HCT116 (cell line): ENCODE measurements around the gene SLCO2A1. TPM values are rescaled to one million over a fixed set of nuclear protein-coding genes. Genes with fewer than 3 reads are reported as not detected.

Source experiments
- ATAC-seq: fragments of 200-7000 bp; cut with Tn5 transposase; 2 replicates; pipeline ENCODE4 v1.9.1; 2020; ENCODE audit warnings: mild to moderate bottlenecking, moderate library complexity
- BruUV-seq: library from RNA; stranded (reverse); fragments of 400-500 nt; replicated peaks from 2 replicates; lab custom pipeline; 2021; lab: Mats Ljungman, UMichigan
- CTCF ChIA-PET: fragments of 300-600 bp; sonication (Branson Sonifier 250); formaldehyde crosslinking; loops from one replicate; lab custom pipeline; 2021; ENCODE audit warnings: antibody characterized with exemption; lab: Charles Lee
- POLR2A ChIA-PET: fragments of 300-600, 350-600 bp; sonication (Branson Sonifier 250); formaldehyde crosslinking; loops from one replicate; lab custom pipeline; 2021; ENCODE audit warnings: antibody characterized with exemption; lab: Charles Lee
- RAD21 ChIA-PET, 2 experiments: fragments of 300-600 bp; sonication (Branson Sonifier 250); formaldehyde crosslinking; loops; one replicate each; lab custom pipeline; 2023; ENCODE audit warnings: low total read pairs in 2 of 2; ENCODE audit not compliant: uncharacterized antibody in 2 of 2, unreplicated experiment in 2 of 2, low non-redundant PET in 1 of 2; lab: Charles Lee
- DNase-seq: peaks from one replicate; pipeline ENCODE4 v3.0.0-alpha.2; 2010; ENCODE audit warnings: low read depth, low spot score
- H2AFZ ChIP-seq: fragments of 200-600 bp; shearing (Covaris generic), sonication (generic); 2 replicates; pipeline ENCODE4 v1.6.1; 2017; ENCODE audit warnings: low read depth, mixed run types, mixed read lengths, antibody characterized with exemption, low read length; ENCODE audit not compliant: poor library complexity, severe bottlenecking
- H3K27ac ChIP-seq: 2 replicates; pipeline ENCODE4 v1.5.1; 2012; ENCODE audit warnings: low read depth, low read length
- H3K27me3 ChIP-seq: fragments of 200-600 bp; sonication (generic); 2 replicates; pipeline ENCODE4 v1.6.1; 2016; ENCODE audit warnings: mixed run types, low read length, mixed read lengths; ENCODE audit not compliant: insufficient read depth
- H3K36me3 ChIP-seq, 2 experiments: fragments of 200-500 bp in 1 of 2; fragments of 200-600 bp in 1 of 2; sonication (Bioruptor generic) in 1 of 2; sonication (generic) in 1 of 2; 2 replicates each; pipeline versions ENCODE4 v1.5.1 to v1.6.1; 2014 to 2016; ENCODE audit warnings: low read length in 2 of 2, inconsistent platforms in 1 of 2, mixed read lengths in 1 of 2, mixed run types in 1 of 2; ENCODE audit not compliant: insufficient read depth in 2 of 2, control insufficient read depth in 1 of 2
- H3K4me1 ChIP-seq, 2 experiments: fragments of 200-600 bp in 1 of 2; sonication (generic) in 1 of 2; 2 replicates each; pipeline versions ENCODE4 v1.5.1 to v1.6.1; 2012 to 2017; ENCODE audit warnings: low read length in 2 of 2, inconsistent platforms in 1 of 2, mild to moderate bottlenecking in 1 of 2, mixed read lengths in 1 of 2, mixed run types in 1 of 2, moderate library complexity in 1 of 2; ENCODE audit not compliant: insufficient read depth in 2 of 2, control insufficient read depth in 1 of 2
- H3K4me2 ChIP-seq: fragments of 200-600 bp; sonication (generic); 2 replicates; pipeline ENCODE4 v1.6.1; 2017; ENCODE audit warnings: mixed run types, low read length, mixed read lengths
- H3K4me3 ChIP-seq, 2 experiments: fragments of 200-600 bp in 1 of 2; sonication (generic) in 1 of 2; replicated peaks in 1 of 2; 2 replicates each; pipeline ENCODE4 v1.5.1; 2011 to 2016; ENCODE audit warnings: low read length in 2 of 2, control low read depth in 1 of 2, low read depth in 1 of 2, mild to moderate bottlenecking in 1 of 2, mixed read lengths in 1 of 2, mixed run types in 1 of 2
- H3K79me2 ChIP-seq: fragments of 200-600 bp; sonication (generic); 2 replicates; pipeline ENCODE4 v1.6.1; 2017; ENCODE audit warnings: mild to moderate bottlenecking, mixed run types, low read length, moderate library complexity, mixed read lengths; ENCODE audit not compliant: insufficient read depth
- H3K9ac ChIP-seq: fragments of 200-600 bp; sonication (generic); 2 replicates; pipeline ENCODE4 v1.6.1; 2016; ENCODE audit warnings: low read length, mixed read lengths
- H3K9me2 ChIP-seq: fragments of 200-600 bp; sonication (generic), shearing (Covaris generic); 2 replicates; pipeline ENCODE4 v1.6.1; 2017; ENCODE audit warnings: mixed run types, mild to moderate bottlenecking, moderate library complexity; ENCODE audit not compliant: insufficient read depth
- H3K9me3 ChIP-seq, 2 experiments: fragments of 200-500 bp in 1 of 2; fragments of 200-600 bp in 1 of 2; sonication (Bioruptor generic) in 1 of 2; sonication (generic) in 1 of 2; 2 replicates each; pipeline ENCODE4 v1.6.1; 2014 to 2017; ENCODE audit warnings: low read length in 2 of 2, mixed read lengths in 2 of 2, inconsistent platforms in 1 of 2, low read depth in 1 of 2, mild to moderate bottlenecking in 1 of 2, mixed run types in 1 of 2, moderate library complexity in 1 of 2; ENCODE audit not compliant: control insufficient read depth in 1 of 2, insufficient read depth in 1 of 2
- H4K20me1 ChIP-seq: fragments of 200-600 bp; sonication (generic), shearing (Covaris generic); 2 replicates; pipeline ENCODE4 v1.6.1; 2017; ENCODE audit warnings: mixed run types, mild to moderate bottlenecking, moderate library complexity; ENCODE audit not compliant: insufficient read depth
- ATF3 ChIP-seq: IDR thresholded peaks from 2 replicates; pipeline ENCODE4 v1.6.1; 2012
- CEBPB ChIP-seq: IDR thresholded peaks from 2 replicates; pipeline ENCODE4 v1.6.1; 2012; ENCODE audit warnings: low read depth
- EZH2 ChIP-seq: fragments of 200-600 bp; sonication (generic); IDR thresholded peaks from 2 replicates; pipeline ENCODE4 v1.6.1; 2017; ENCODE audit warnings: antibody characterized with exemption, mixed run types
- EZH2phosphoT487 ChIP-seq: fragments of 200-600 bp; IDR thresholded peaks from 2 replicates; pipeline ENCODE4 v1.6.1; 2018; ENCODE audit warnings: antibody characterized with exemption, borderline replicate concordance
- REST ChIP-seq: IDR thresholded peaks from 2 replicates; pipeline ENCODE4 v1.6.1; 2012; ENCODE audit warnings: low read depth
- SIN3A ChIP-seq: IDR thresholded peaks from 2 replicates; pipeline ENCODE4 v1.6.1; 2012; ENCODE audit warnings: low read depth
- intact Hi-C: fragments of 100-400 bp; cut with micrococcal nuclease; formaldehyde crosslinking; loops from 2 replicates; pipeline ENCODE4 v1.10.0; 2022
- total RNA-seq: library from RNA; stranded (reverse); gene quantifications from one replicate; pipeline ENCODE4 v1.2.1, GENCODE V29; 2021; ENCODE audit not compliant: unreplicated experiment

SLCO2A1 gene
- total RNA-seq, 1 experiment from 2014 or later, result 0.52 TPM

DNA sequence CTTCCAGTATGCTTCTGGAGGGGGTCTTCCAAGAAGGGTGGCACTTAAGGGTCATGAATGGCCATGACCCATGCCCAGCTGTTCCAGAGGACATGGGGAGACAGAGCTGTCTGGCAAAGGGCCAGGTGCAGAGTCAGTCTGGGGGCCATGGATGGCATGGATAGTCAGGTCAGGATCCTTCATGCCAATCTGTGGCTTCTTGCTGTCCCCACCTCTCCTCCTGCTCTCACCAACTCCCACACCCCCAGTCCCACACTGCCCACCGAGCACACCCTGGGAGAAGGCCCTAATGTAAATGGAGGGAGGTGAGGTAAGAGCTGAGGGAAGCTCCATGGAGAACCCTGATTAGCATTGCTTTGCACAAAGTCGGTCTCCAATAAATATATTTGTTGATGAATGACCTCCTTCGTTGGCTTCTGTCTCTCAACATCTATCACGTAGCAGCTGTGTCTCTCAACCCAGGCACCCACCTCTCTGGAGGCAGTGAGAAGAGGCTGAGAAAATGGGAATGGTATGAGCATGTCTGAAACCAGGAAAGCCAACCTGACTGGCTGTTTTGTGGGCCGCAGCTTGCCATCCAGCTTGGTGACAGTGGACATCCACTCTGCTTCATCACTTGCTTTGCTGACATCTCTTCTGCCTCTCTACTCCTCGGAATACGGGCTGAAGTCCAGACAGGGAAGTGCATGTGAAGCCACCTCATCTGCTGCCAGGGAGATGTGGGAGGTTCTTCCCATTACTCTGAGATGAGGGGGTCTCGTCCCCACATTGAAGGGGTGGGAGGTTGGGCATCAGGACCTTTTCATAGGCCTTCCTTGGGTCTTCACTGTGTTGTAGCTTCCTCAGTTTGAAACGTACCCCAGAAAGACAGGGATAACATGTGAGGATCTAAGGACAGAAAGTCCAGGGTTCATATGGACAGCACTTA is 96.4 kb downstream of the SLCO2A1 start:
- no peak overlapping the region for H3K4me2 ChIP-seq
- ChIA-PET POLR2A (no interaction called here), RAD21 (no interaction called here), CTCF (interaction anchor here (0.8 kb wide), 1 partner anchor 278 kb away, joined by 3 read pairs; no protein-coding TSS in a partner anchor)
- H3K9me2 ChIP-seq, result no peaks in the 10 kb centered on the region
- no peaks in the 10 kb centered on the region for H3K36me3 ChIP-seq
- peaks cover 17% of the 10 kb centered on the region for H3K27me3 ChIP-seq
- no peak overlapping the region for H3K27ac ChIP-seq
- H2AFZ ChIP-seq, result no peak overlapping the region
- TF ChIP-seq SIN3A, result no peak
- TF ChIP-seq EZH2phosphoT487, result no peak
- no peak for TF ChIP-seq ATF3
- TF ChIP-seq REST, result no peak
- TF ChIP-seq EZH2, result no peak
- TF ChIP-seq CEBPB, result no peak
- intact Hi-C loops, result loop anchor here (5.0 kb wide), 1 partner anchor 539 kb away; no protein-coding TSS in a partner anchor
- no peaks in the 10 kb centered on the region for H3K79me2 ChIP-seq
- no peak overlapping the region for H3K4me3 ChIP-seq
- ATAC-seq, result no peak
- no peak overlapping the region for H3K9ac ChIP-seq
- no peak for DNase-seq
- H3K4me1 ChIP-seq, result no peaks in the 10 kb centered on the region
- BruUV-seq, result no TSS peak
- no peaks in the 10 kb centered on the region for H4K20me1 ChIP-seq
- no peaks in the 10 kb centered on the region for H3K9me3 ChIP-seq
